Nasal cavity respiratory epithelium epithelial cell of viscerocranial mucosa (primary cell): ENCODE data around the gene OR2A1. TPM values are rescaled to one million over a fixed set of nuclear protein-coding genes. Genes with fewer than 3 reads are reported as not detected.

Experiments
- total RNA-seq: library from RNA; depleted of rRNA; stranded (reverse); fragments of >200 nt; gene quantifications from 2 replicates; pipeline ENCODE4 v1.2.3, GENCODE V29; 2014

OR2A1 gene
- not detected in 2 replicates for total RNA-seq

GRCh38 chr7:144311872-144312469 is at the start of gene OR2A1:
TSS of gene OR2A1 (plus strand) at chr7:144312419. CDS start at chr7:144318125, 5,706 bp downstream.

GRCh38 chr7:144264692-144265091 is 47.5 kb upstream of the OR2A1 start, which contains the start of gene OR2A7:
TSS of gene OR2A7 (minus strand) at chr7:144264792. CDS start at chr7:144259628, 5,164 bp downstream.

DNA sequence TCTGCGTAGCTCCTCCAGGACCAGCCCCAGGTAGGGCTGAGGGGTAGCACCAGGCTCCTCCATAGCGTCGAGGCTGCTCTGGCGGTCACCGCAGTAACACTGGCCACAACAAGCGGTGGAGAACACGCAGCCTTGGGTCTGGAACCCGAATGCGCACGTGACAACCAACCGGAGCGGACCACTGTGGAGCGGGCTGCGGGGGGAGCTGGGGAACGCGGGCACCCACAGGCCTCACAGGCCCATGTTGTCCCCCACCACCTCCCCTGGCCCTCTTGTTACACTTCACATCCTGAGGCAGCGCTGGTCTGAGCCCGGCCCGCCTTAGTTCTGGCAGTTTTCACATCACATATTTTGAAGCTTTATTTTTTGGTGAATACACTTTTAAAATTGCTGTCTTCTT is 43.0 kb upstream of the OR2A1 start, which contains the start of gene CTAGE8:
Gene CTAGE8, minus strand, starts transcription at position 101 of the 400 bp plus-strand sequence. Its CDS starts 38 bp downstream, at position 63.

GRCh38 chr7:144355176-144355822 is 43.1 kb downstream of the OR2A1 start, which contains the start of gene ARHGEF5:
TSS of gene ARHGEF5 (plus strand) at chr7:144355402. CDS start at chr7:144362670, 7,268 bp downstream.

Other genes starting within 250 kb of the OR2A1 start
- not detected in 2 replicates for gene OR2A25, start 242.6 kb upstream of the OR2A1 start, total RNA-seq
- gene OR2A12, start 226.1 kb upstream of the OR2A1 start, total RNA-seq = not detected in 2 replicates
- not detected in 2 replicates for gene OR2A2, start 202.8 kb upstream of the OR2A1 start, total RNA-seq
- gene OR2A14, start 189.2 kb upstream of the OR2A1 start, total RNA-seq = not detected in 2 replicates
- 0.14 and 2.1 TPM in 2 replicates for gene CTAGE4, start 129.0 kb upstream of the OR2A1 start, total RNA-seq
- gene ARHGEF35, start 116.6 kb upstream of the OR2A1 start, total RNA-seq = 24.6 and 27.1 TPM in 2 replicates
- gene OR2A42, start 72.8 kb upstream of the OR2A1 start, total RNA-seq = not detected in 2 replicates
- 1.6 and 2.1 TPM in 2 replicates for gene OR2A7, start 47.6 kb upstream of the OR2A1 start, total RNA-seq
- gene CTAGE8, start 43.1 kb upstream of the OR2A1 start, total RNA-seq = 6.6 and 7.2 TPM in 2 replicates
- gene ARHGEF5, start 43.0 kb downstream of the OR2A1 start, total RNA-seq = 16.4 and 24.9 TPM in 2 replicates
- not detected in 2 replicates for gene NOBOX, start 91.3 kb downstream of the OR2A1 start, total RNA-seq